AG10803 (cell line): ENCODE results near the gene FAAP100.

Source experiments
- DNase-seq: peaks from one replicate; pipeline ENCODE4 v3.0.0; 2010; ENCODE audit warnings: low read depth
- H3K4me3 ChIP-seq: 2 replicates; pipeline ENCODE4 v1.5.1; 2011; ENCODE audit warnings: mild to moderate bottlenecking, low read length, control low read depth
- CTCF ChIP-seq: conservative IDR thresholded peaks from 2 replicates; pipeline ENCODE4 v1.5.1; 2011; ENCODE audit warnings: mild to moderate bottlenecking, low read length, control low read depth, inconsistent platforms

The FAAP100 gene

GRCh38 chr17:81517339-81518112 is 34.6 kb downstream of the FAAP100 start:
- DNase-seq = no peak
- H3K4me3 ChIP-seq = peak overlapping the region; percentile 51
- TF ChIP-seq CTCF = no peak

- DNase-seq = no peak
- no peak for TF ChIP-seq CTCF
- peak overlapping the region; percentile 83 for H3K4me3 ChIP-seq
Observed at GRCh38 chr17:81517009-81517338, 35.2 kb downstream of the FAAP100 start.

GRCh38 chr17:81516439-81516838 is 35.7 kb downstream of the FAAP100 start:
- no peak for DNase-seq
- H3K4me3 ChIP-seq = peak overlapping the region; percentile 83
- no peak for TF ChIP-seq CTCF

- TF ChIP-seq CTCF = no peak
- no peak for DNase-seq
- H3K4me3 ChIP-seq = peak overlapping the region; percentile 83
Observed at GRCh38 chr17:81515530-81516041, 36.6 kb downstream of the FAAP100 start.

GRCh38 chr17:81514739-81515529 is 37.2 kb downstream of the FAAP100 start:
- H3K4me3 ChIP-seq = peak overlapping the region; percentile 83
- peak; percentile 87 for DNase-seq

GRCh38 chr17:81514489-81514738 is 37.7 kb downstream of the FAAP100 start:
- H3K4me3 ChIP-seq = peak overlapping the region; percentile 69
- no peak for DNase-seq
- TF ChIP-seq CTCF = no peak

More at GRCh38 chr17:81514739-81515529, 37.2 kb downstream of the FAAP100 start:
- no peak for TF ChIP-seq CTCF
